Ovary (tissue), 3 donors: Measurements from ENCODE around the gene PLG.

Experiments used
- CTCF ChIP-seq, 3 donors: fragments of 450-650 bp in 2 of 3; fragments of 200-600 bp in 1 of 3; IDR thresholded peaks; one replicate each; pipeline versions ENCODE4 v1.5.1 to v1.8.0; 2016 to 2022; ENCODE audit warnings: antibody characterized with exemption in 3 of 3, mild to moderate bottlenecking in 1 of 3
- EP300 ChIP-seq: sonication (generic); formaldehyde crosslinking; IDR thresholded peaks from one replicate; pipeline ENCODE4 v1.6.1; 2017; ENCODE audit warnings: antibody characterized with exemption
- POLR2A ChIP-seq: fragments of 450-650 bp; IDR thresholded peaks from one replicate; pipeline ENCODE4 v1.6.1; 2017; ENCODE audit warnings: antibody characterized with exemption, mild to moderate bottlenecking, moderate library complexity
- donor health status: DM: no; HTN: no; CAD: no.

GRCh38 chr6:160735523-160735922, 33.5 kb downstream of the PLG start:
- TF ChIP-seq CTCF (IDR thresholded peaks at IDR 0.05), result no peak
- no peak for TF ChIP-seq POLR2A
- TF ChIP-seq EP300, result no peak
